Endodermal cell (in vitro differentiated cells): ENCODE measurements around the gene MED12. TPM values are rescaled to one million over a fixed set of nuclear protein-coding genes. Genes with fewer than 3 reads are reported as not detected.

Experiments
- DNase-seq: peaks from one replicate; pipeline ENCODE4 v3.0.0-alpha.2; 2017
- H3K27ac ChIP-seq: 2 replicates; pipeline ENCODE4 v1.5.1; 2013; ENCODE audit warnings: mild to moderate bottlenecking, low read depth, low read length, moderate library complexity
- H3K27me3 ChIP-seq: 2 replicates; pipeline ENCODE4 v1.6.1; 2013; ENCODE audit warnings: mild to moderate bottlenecking, low read length, moderate library complexity; ENCODE audit not compliant: insufficient read depth, control insufficient read depth, poor library complexity, severe bottlenecking
- H3K36me3 ChIP-seq: 2 replicates; pipeline ENCODE4 v1.7.0; 2013; ENCODE audit warnings: mild to moderate bottlenecking, low read length, moderate library complexity; ENCODE audit not compliant: control insufficient read depth, insufficient read depth
- H3K4me1 ChIP-seq: one replicate; pipeline ENCODE4 v1.7.0; 2013; ENCODE audit warnings: low read length; ENCODE audit not compliant: control insufficient read depth, insufficient read depth
- H3K4me3 ChIP-seq: 2 replicates; pipeline ENCODE4 v1.5.1; 2013; ENCODE audit warnings: mild to moderate bottlenecking, low read length, moderate library complexity
- H3K9ac ChIP-seq: 2 replicates; pipeline ENCODE4 v1.6.1; 2013; ENCODE audit warnings: mild to moderate bottlenecking, low read length, moderate library complexity; ENCODE audit not compliant: poor library complexity, severe bottlenecking; ENCODE audit errors: extremely low read depth
- H3K9me3 ChIP-seq: 2 replicates; pipeline ENCODE4 v1.6.1; 2013; ENCODE audit warnings: mild to moderate bottlenecking, low read length, moderate library complexity; ENCODE audit not compliant: control insufficient read depth
- H3K27ac Mint-ChIP-seq: 2 replicates; pipeline ENCODE4 v1.8.0; 2020; ENCODE audit warnings: mixed read lengths
- H3K27me3 Mint-ChIP-seq: 2 replicates; pipeline ENCODE4 v1.8.0; 2021; ENCODE audit warnings: mild to moderate bottlenecking, mixed read lengths; ENCODE audit not compliant: insufficient read depth
- H3K36me3 Mint-ChIP-seq: 2 replicates; pipeline ENCODE4 v1.8.0; 2020; ENCODE audit warnings: low read depth, mixed read lengths
- H3K4me1 Mint-ChIP-seq: 2 replicates; pipeline ENCODE4 v1.8.0; 2020; ENCODE audit warnings: mixed read lengths
- H3K4me3 Mint-ChIP-seq: 2 replicates; pipeline ENCODE4 v1.8.0; 2020; ENCODE audit warnings: mild to moderate bottlenecking, moderate library complexity, mixed read lengths
- H3K9me3 Mint-ChIP-seq: 2 replicates; pipeline ENCODE4 v1.8.0; 2020; ENCODE audit warnings: mild to moderate bottlenecking, mixed read lengths
- WGBS, 2 experiments: methylation state at CpG; one replicate each; pipeline versions ENCODE4 v1.1.5 to v1.1.7; 2013; ENCODE audit warnings: missing lambda C conversion rate in 2 of 2, mixed read lengths in 1 of 2; ENCODE audit not compliant: insufficient coverage in 1 of 2, insufficient read length in 1 of 2; 5-methylcytosine and 5-hydroxymethylcytosine counted together
- total RNA-seq, 2 donors: library from RNA; stranded (reverse); fragmentation: NEBNext Ultra II Directional in 1 of 2; extraction: Animal tissue kit (Norgen Biotek cat#: 25700) in 1 of 2; gene quantifications; 2 replicates in 1 of 2; 3 replicates in 1 of 2; pipeline ENCODE4 v1.2.1, GENCODE V29; 2021
- TF ChIP-seq, protein P1 (sequence below): fragments of 200-600 bp; sonication (generic); conservative IDR thresholded peaks from 2 replicates; pipeline ENCODE4 v1.5.0; 2021; ENCODE audit warnings: antibody characterized with exemption, mild to moderate bottlenecking

The MED12 gene
- total RNA-seq, 2 donors from 2014 or later: 57.8 to 60.8 TPM

DNA sequence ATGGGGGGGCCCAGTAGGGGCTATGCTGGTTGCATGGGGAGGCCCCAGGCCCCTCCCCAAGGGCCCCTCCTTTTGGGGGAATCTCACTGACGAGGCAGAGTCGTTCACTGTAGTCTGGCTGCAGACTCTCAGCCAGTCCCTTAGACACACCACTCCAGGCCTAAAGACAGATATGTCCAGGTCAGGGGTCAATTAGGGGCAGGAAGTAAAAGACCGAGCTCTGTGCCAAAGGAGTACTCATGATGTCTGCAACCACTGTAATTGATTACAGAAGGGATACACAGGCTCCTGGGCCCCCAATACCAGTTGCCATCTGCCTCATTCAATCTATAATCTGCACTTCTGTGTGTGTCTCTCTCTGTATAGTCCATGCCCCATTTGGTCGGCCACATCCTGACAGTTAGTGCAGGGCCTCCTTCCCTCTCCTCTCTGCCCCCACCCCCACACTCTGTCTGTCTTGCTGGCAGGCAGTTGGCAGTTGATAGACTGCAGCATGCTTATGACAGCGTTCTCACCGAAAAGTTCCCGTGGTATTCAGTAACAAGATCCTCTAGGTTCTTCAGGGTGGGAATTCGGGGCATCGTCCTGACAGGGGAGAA lies 10.5 kb upstream of the MED12 start:
- H3K4me3 Mint-ChIP-seq: no peak overlapping the region
- peaks cover 38% of the 10 kb centered on the region for H3K27me3 Mint-ChIP-seq
- DNase-seq: no peak
- H3K36me3 Mint-ChIP-seq: no peaks in the 10 kb centered on the region
- H3K9me3 ChIP-seq: no peaks in the 10 kb centered on the region
- TF ChIP-seq, protein P1, sequence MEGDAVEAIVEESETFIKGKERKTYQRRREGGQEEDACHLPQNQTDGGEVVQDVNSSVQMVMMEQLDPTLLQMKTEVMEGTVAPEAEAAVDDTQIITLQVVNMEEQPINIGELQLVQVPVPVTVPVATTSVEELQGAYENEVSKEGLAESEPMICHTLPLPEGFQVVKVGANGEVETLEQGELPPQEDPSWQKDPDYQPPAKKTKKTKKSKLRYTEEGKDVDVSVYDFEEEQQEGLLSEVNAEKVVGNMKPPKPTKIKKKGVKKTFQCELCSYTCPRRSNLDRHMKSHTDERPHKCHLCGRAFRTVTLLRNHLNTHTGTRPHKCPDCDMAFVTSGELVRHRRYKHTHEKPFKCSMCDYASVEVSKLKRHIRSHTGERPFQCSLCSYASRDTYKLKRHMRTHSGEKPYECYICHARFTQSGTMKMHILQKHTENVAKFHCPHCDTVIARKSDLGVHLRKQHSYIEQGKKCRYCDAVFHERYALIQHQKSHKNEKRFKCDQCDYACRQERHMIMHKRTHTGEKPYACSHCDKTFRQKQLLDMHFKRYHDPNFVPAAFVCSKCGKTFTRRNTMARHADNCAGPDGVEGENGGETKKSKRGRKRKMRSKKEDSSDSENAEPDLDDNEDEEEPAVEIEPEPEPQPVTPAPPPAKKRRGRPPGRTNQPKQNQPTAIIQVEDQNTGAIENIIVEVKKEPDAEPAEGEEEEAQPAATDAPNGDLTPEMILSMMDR: no peak
- H3K36me3 ChIP-seq: no peaks in the 10 kb centered on the region
- H3K27ac ChIP-seq: no peak overlapping the region
- 65 to 78% methylated on average over 2 to 9 of the region's 9 CpGs for WGBS, 2 experiments
- H3K9me3 Mint-ChIP-seq: peaks cover 76% of the 10 kb centered on the region
- no peak overlapping the region for H3K4me3 ChIP-seq
- H3K27me3 ChIP-seq: no peaks in the 10 kb centered on the region
- no peak overlapping the region for H3K27ac Mint-ChIP-seq
- peaks cover 4% of the 10 kb centered on the region for H3K4me1 ChIP-seq
- peaks cover 11% of the 10 kb centered on the region for H3K4me1 Mint-ChIP-seq
- no peak overlapping the region for H3K9ac ChIP-seq

DNA sequence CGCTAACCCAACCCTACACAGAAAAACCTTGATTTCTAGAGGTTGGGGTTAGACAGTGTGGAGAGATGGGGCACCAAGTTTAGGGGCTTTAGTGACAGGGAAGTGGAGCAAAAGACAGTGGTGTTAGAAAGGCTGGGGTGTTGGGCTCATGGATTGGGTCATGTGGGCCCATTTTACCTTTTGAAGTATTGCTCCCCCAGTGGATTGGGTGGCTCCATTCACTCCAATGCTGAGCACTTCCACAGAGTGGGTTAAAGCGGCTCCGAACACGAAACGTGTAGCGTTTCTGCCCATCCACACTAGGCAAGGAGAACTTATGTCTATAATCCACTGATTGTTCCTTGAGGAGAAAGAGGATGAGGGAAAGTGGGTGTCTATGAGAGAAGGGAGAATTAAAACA lies 9.3 kb upstream of the MED12 start:
- no peaks in the 10 kb centered on the region for H3K36me3 ChIP-seq
- no peaks in the 10 kb centered on the region for H3K36me3 Mint-ChIP-seq
- TF ChIP-seq, protein P1: no peak
- no peak overlapping the region for H3K4me3 Mint-ChIP-seq
- H3K9ac ChIP-seq: no peak overlapping the region
- H3K4me1 ChIP-seq: no peaks in the 10 kb centered on the region
- H3K4me1 Mint-ChIP-seq: peaks cover 7% of the 10 kb centered on the region
- H3K27me3 ChIP-seq: no peaks in the 10 kb centered on the region
- no peak overlapping the region for H3K4me3 ChIP-seq
- peaks cover 45% of the 10 kb centered on the region for H3K27me3 Mint-ChIP-seq
- H3K9me3 Mint-ChIP-seq: peaks cover 78% of the 10 kb centered on the region
- H3K9me3 ChIP-seq: no peaks in the 10 kb centered on the region
- DNase-seq: no peak
- no peak overlapping the region for H3K27ac Mint-ChIP-seq
- H3K27ac ChIP-seq: no peak overlapping the region
- 100% methylated on average over 5 of the region's 6 CpGs; no CpG with 5 or more reads in 1 of the 2 experiments for WGBS, 2 experiments

DNA sequence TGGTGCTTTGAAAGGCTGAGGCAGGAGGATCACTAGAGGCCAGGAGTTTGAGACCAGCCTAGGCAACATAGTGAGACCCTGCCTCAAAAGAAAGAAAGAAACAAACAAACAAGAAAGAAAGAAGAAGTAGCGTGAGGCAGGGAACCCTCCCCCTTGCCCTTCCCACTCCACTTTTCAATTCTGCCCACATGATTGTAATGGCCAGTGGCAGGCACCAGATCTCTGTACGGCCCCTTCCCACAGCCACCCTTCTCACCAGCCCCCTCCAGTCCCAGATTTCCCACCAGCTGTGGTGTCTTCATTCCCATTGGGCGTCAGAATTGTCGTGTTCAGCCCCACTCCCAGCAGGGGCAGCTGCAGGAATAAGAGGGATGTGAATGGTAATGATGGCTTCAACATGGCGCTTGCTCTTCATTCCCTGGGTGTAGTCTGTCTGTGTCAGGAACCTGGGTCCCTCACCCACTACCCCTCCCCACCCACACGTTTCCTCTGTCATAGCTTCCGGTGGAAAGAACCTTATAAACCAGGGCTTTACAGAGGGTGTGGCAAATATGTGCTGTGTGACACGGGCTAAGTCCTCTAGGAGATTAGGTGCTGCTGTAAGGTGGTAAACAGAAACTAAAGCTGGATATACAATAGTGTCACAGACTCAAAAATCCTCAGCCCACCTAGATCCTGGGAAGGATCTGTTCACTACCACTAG lies 7.1 kb upstream of the MED12 start, which contains the start of gene IL2RG:
Gene IL2RG (minus strand): TSS at position 437 of the 703 bp plus-strand sequence. CDS start 38 bp downstream, at position 399.
- H3K36me3 ChIP-seq: no peaks in the 10 kb centered on the region
- TF ChIP-seq, protein P1: no peak
- H3K4me3 Mint-ChIP-seq: no peak within 1 kb of the TSS
- H3K36me3 Mint-ChIP-seq: no peaks in the 10 kb centered on the region
- no peaks in the 10 kb centered on the region for H3K4me1 Mint-ChIP-seq
- no peak within 1 kb of the TSS for H3K4me3 ChIP-seq
- no peaks in the 10 kb centered on the region for H3K9me3 ChIP-seq
- DNase-seq: no peak
- H3K27ac Mint-ChIP-seq: no peak within 1 kb of the TSS
- 88% methylated on average over 2 of the region's 8 CpGs; no CpG with 5 or more reads in 1 of the 2 experiments for WGBS, 2 experiments
- no peak within 1 kb of the TSS for H3K27ac ChIP-seq
- no peak within 1 kb of the TSS for H3K9ac ChIP-seq
- H3K4me1 ChIP-seq: no peaks in the 10 kb centered on the region
- H3K27me3 ChIP-seq: no peaks in the 10 kb centered on the region
- peaks cover 55% of the 10 kb centered on the region for H3K27me3 Mint-ChIP-seq
- peaks cover 72% of the 10 kb centered on the region for H3K9me3 Mint-ChIP-seq
